ENCODE data around the gene GALNT17.

- TF ChIP-seq, protein P1, sequence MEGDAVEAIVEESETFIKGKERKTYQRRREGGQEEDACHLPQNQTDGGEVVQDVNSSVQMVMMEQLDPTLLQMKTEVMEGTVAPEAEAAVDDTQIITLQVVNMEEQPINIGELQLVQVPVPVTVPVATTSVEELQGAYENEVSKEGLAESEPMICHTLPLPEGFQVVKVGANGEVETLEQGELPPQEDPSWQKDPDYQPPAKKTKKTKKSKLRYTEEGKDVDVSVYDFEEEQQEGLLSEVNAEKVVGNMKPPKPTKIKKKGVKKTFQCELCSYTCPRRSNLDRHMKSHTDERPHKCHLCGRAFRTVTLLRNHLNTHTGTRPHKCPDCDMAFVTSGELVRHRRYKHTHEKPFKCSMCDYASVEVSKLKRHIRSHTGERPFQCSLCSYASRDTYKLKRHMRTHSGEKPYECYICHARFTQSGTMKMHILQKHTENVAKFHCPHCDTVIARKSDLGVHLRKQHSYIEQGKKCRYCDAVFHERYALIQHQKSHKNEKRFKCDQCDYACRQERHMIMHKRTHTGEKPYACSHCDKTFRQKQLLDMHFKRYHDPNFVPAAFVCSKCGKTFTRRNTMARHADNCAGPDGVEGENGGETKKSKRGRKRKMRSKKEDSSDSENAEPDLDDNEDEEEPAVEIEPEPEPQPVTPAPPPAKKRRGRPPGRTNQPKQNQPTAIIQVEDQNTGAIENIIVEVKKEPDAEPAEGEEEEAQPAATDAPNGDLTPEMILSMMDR (optimal IDR thresholded peaks at IDR 0.05 in 1 of 3, IDR thresholded peaks at IDR 0.05 in 1 of 3, conservative IDR thresholded peaks at IDR 0.05 in 1 of 3; ENCODE audit: extremely low read depth in 1 of 3, insufficient read depth in 2 of 3, low read length in 3 of 3), result no peak
- TF ChIP-seq EZH2 (IDR thresholded peaks at IDR 0.05; ENCODE audit: low read length), result no peak
These were observed 595.4 kb downstream of the GALNT17 start for GRCh38 chr7:71727347-71727746.
